Non-pigmented ciliary epithelial cell (primary cell): ENCODE results near the gene KLHL5.
"Not testable (repeated sequence)": the region's sequence is repeated elsewhere in the genome, so short reads cannot be mapped to it uniquely, and the experiment has no call there.

Experiments used
- DNase-seq: peaks from one replicate; pipeline ENCODE4 v3.0.0-alpha.2; 2010; ENCODE audit warnings: low read depth

The KLHL5 gene

DNA sequence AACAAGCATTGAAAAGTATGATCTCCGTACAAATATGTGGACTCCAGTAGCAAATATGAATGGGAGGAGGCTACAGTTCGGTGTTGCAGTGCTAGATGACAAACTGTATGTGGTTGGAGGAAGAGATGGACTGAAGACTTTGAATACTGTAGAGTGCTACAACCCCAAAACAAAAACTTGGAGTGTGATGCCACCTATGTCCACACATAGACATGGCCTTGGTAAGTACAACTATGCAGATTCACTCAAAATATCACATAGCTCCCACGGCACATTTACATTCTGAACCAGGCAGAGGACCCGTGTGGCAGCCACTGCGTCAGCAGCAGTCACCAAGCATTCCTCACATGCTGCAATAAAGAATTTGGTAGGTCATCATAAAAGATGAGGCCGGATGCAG lies 41.3 kb downstream of the KLHL5 start:
- DNase-seq, result no peak

DNA sequence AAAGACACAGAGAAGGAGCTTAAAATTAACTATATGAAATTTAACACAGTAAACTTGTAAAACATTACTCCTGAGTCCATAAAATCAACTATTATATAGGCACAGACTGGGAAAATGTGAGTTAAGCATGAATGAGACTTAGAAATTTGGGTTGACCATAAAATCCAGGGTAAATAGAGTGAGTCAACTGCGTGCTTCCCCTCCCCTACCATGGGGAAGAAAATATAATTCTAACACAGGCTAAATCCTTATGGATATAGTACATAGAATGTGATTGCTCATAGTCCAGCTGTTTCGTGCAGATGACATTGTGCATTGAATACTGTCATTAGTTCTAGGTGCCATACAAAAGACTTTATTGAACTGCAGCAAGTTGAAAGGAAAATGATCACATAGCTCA lies 42.2 kb downstream of the KLHL5 start:
- no peak for DNase-seq

DNA sequence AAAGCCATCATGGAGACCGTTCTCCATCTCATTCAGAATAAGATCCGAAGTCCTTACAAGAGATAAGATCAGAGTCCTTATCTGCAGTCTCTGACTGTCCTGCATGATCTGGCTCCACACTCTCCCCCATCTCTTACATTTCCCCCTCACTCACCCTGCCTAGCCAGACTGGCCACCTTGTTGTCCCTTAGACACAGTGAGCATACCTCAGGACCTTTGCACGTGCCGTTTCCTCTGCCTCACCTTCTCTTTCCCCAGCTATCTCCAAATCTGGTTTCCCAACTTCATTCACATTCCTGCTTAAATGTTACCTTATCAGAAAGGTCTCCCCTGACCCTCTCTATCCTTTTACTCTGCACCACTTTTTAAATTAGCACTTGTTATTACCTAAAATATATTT lies 44.0 kb downstream of the KLHL5 start:
- no peak for DNase-seq

DNA sequence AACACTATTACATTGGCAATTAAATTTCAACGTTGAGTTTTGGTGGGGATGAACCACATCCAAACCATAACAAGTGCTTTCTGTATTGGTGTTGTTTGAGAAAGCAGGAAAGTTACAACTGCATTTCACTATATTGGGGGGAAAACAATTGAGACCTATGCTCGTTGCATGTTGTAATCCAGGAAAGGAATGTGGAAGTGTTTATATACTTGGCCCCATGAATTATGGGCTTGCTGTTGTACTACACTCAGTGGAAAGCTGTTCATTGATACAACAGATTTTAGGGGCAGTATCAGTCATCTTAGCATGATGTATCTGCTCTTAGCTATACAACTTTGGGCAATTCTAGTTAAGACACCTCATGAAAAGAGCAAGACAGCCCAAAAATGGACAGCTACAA lies 52.4 kb downstream of the KLHL5 start:
- DNase-seq, result no peak

DNA sequence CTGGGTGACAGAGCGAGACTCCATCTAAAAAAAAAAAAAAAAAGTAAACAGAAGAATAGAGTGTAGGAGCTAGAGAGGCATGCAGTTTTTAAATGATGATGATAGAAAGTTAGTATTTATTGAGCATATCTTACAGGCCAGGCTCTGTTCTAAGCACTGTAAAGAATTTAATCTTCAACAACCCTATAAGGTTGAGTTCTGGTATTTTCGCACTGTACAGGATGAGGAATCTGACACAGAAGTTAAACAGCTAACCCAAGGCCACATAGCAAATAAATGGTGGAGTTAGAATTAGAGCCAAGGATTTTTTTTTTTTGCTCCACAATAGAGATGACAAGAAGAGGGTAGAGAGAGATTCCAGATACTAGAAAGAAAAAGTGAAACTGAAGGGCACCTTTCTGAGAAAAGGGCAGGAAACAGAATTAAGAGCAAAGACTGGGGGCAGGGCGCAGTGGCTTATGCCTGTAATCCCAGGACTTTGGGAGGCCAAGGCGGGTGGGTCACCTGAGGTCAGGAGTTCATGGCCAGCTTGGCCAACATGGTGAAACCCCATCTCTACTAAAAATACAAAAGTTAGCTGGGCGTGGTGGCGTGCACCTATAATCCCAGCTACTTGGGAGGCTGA lies 56.1 kb downstream of the KLHL5 start:
- DNase-seq, result no peak

DNA sequence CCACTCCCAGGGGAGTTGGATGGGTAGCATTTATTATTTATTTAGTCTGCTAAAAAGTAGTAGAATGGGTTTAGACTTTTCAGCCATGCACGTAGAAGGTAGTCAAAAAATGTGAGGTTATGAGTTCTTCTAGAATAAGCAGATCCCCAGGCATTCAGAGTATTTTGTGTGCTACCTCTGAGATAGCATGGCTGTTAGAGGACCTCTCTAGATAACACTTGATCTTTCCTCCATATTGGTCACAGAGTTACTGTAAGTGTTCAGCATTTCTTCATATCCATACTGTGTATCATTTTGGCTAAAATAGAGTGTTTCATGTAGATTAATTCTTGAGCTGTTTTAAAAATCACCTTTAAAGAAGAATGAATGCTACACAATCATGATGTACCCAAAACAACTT lies 58.4 kb downstream of the KLHL5 start:
- no peak for DNase-seq

DNA sequence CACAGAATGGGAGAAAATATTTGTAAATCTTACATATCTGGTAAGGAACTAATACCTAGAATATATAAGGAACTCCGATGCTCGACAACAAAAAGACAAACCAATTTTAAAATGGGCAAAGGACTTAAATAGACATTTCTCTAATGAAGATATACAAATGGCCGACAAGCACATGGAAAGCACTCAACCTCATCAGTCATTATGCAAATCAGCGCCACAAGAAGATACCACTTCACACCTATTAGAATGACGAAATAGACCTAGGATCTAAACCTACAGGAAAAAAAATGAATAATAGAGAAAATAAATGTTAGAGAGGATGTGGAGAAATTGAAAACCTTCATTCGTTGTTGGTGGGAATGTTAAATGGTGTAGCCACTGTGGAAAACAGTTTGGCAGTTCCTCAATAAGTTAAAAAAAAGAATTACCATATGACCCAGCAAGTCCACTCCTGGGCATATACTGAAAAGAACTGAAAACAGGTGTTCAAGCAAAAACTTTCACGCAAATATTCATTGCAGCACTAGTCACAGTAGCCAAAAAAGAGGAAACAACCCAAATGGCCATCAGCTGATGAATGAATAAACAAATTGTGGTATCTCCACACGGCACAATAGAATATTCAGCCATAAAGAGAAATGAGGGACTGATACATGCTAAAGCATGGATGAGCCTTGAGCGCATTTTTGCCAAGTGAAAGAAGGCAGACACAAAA lies 63.0 kb downstream of the KLHL5 start:
- no peak for DNase-seq

DNA sequence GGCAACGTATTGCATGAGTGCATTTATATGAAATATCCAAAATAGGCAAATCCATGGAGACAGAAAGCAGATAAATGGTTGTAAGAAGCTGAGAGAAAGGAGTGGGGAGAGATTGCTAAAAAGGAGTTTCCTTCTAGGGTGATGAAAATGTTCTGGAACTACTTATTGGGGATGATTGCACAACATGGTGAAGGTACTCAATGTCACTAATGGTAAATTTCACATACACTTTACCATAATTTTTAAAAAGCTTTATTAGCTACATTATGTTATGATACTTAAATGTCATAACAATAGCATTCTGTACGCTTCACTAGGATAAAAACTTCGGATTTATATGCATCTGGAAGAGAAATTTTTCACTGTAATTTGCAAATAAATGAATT lies 63.6 kb downstream of the KLHL5 start:
- no peak for DNase-seq

DNA sequence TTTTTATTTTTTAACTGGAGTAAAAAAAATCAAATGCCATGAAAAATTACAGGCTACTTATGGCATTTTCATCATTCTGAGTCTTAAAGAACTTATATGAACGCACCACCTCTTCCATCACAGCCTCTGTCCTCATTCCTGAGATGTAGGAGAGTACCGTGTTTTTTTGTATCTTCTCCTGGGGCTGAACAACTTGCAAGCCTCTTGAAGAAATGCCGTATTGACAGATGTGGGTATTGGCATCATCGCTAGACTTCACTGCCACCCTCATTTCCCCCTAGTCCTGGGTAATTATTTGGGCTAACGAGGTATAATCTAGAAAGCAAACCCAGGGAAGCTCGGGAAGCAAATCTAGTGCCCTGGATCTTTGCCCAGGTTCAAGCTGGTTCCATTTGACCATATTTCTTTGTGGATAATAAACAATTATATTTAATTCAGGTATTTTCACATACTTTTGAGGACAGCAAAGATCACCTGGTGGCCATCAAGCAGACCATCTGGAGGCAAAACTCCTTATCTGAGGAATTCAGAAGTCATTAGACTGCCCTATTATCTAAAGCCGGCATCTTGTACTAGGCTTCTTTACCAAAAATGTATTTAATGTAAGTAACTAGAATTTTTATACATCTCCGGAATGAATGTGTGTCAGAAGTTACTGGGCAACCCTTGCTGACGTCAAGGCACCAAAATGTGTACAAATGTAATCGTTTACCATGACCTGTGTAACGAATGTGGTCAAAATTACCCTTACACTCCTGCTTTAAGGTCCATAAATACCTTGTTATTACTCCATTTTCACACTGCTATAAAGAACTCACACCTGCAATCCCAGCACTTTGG lies 64.4 kb downstream of the KLHL5 start:
- DNase-seq, result no peak

DNA sequence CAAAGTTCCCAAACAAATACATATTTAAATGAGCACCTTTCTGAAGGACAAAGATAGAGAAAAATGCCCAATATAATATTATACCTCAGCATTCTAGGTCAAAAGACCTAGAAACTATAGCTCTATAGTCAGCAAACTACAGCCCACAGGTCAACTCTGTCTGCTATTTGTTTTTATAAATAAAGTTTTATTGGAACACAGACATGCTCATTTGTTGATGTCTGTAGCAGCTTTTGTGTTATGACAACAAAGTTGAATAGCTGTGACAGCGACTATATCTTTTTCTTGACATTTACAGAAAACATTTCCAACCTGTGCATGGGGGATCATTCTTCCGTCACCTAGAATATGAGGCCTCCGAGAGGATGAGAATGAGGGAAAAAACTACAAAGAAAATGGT lies 71.6 kb downstream of the KLHL5 start:
- DNase-seq, result no peak

DNA sequence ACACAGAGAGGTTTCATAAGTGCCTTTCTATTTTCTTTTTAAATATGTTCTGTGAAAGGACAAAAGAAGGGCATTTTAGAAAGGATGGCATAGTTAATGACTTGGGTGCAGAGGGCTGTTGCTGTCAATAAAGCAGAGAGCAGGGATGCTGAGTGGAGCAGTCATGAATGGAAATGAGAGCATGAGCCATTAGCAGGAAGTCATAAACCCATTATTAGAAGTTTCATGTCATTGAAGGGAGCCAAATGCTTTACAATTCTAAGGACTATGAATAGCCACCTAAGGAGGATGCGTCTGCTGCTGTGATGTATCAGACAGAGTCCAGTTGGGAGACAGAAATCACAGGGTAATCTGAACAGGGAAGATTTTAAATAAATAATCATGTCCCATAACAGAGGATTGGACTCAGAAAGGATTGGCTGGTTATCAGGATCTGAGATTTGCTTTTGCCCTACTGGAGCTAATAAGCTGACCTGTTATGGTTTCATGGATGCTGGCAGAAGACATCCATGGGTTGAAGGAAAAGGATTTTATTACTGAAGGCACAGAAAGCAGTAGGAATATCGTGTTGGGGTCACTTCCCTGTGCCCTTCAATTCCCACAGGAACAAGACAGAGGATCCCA lies 72.8 kb downstream of the KLHL5 start:
- no peak for DNase-seq

DNA sequence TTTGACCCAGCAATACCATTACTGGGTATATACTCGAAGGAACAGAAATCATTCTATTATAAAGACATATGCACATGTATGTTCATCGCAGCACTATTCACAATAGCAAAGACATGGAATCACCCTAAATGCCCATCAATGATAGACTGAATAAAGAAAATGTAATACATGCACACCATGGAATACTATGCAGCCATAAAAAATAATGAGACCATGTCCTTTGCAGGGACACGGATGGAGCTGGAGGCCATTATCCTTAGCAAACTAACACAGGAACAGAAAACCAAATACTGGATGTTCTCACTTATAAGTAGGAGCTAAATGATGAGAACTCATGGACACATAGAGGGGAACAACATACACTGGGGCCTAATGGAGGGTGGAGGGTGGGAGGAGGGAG lies 76.2 kb downstream of the KLHL5 start:
- not testable (repeated sequence) for DNase-seq

DNA sequence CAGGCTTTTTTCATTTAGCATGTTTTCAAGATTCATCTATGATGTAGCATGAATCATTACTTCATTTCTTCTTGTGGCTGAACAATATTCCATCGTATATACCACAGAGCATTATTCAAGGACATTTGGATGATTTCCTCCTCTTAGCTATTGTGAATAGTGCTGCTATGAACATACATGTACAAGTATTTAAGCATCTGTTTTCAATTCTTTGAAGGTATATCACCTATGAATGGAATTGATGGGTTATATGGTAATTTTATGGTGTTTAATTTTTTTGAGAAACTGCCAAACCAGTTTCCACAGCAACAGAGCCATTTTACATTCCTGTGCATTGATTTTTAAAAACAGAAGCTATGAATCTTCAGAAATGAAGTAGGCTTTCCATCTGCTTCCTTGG lies 84.2 kb downstream of the KLHL5 start:
- DNase-seq, result no peak

DNA sequence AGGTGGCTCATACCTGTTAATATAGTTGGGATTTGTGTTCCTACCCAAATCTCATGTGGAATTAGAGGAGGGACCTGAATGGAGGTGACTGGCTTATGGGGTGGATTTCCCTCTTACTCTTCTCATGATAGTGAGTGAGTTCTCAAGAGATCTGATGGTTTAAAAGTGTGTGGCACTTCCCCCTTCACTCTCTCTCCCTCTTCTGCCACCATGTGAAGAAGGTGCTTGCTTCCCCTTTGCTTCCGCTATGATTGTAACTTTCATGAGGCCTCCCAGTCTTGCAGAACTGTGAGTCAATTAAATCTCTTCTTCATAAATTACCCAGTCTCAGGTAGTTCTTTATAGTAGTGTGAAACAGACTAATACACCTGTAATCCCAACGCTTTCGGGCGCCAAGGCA lies 92.0 kb downstream of the KLHL5 start:
- DNase-seq, result no peak

DNA sequence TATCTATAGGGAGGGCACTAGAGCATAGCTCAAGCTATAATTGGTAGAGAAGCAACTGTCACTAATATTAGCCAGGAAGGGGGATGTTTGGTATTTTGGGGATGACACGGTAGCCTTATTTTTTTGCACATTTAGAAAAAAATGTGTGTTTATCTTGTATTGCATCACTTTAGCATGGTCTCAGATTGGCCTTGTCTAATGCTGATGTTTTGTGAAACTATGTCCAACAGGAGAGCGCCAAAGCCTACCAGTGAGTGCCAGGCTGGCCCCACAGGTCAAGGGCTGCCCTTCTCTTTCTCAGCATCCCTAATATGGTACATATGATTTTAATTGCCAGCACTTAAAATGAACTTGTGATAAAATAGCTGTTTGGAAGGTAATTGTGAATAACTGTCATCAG lies 95.5 kb downstream of the KLHL5 start:
- no peak for DNase-seq

DNA sequence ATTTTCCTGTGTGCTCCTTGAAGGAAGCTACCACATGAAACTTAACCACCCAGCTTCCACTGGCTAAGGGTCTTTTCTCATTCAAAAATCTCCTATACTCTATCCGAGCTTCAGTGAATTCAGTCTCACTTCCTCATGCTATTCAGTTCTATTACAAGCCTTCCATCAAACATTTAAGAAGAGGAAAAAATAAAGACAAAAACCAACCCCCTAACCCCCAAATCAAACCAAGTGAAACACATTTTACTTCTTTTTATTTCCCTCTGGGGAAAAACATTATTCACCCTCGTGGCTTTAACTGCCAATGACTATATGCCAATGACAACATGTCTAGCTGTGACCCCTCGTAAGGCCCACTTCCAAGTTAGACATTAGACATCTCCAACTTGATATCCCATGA lies 104.1 kb downstream of the KLHL5 start:
- no peak for DNase-seq

DNA sequence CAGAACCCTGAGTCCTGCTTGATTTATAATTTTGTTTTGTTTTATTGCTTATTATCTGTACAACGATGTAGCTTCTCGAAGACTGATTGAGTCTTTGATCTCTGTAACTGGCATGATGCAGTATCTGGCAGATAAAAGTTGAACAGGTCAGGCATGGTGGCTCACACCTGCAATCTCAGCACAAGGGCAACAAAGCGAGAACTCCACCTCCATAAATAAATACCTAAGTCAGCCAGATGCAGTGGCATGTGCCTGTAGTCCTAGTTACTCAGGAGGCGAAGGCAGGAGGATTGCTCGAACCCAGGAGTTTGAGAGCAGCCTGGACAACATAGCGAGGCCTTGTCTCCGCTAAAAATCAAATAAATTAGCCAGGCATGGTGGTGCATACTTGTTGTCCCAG lies 104.6 kb downstream of the KLHL5 start:
- DNase-seq, result no peak

DNA sequence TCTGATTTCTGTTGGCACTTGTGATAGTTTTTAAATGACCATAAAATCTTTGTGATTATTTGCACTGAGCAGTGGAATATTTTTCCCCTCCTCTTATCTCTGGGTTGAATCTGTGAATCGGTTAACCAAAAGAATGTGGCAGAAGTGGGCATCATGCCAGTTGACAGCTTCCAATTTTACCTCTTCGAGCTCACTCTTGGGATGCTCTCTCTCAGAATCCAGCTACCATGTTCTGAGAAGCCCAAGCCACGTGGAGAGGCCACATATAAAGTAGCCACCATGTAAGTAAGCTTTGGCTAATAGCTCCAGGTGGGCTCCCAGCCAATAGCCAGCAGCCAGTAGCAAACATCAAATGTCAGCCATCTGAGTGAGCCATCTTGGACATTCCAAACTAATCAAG lies 107.4 kb downstream of the KLHL5 start:
- DNase-seq, result no peak

DNA sequence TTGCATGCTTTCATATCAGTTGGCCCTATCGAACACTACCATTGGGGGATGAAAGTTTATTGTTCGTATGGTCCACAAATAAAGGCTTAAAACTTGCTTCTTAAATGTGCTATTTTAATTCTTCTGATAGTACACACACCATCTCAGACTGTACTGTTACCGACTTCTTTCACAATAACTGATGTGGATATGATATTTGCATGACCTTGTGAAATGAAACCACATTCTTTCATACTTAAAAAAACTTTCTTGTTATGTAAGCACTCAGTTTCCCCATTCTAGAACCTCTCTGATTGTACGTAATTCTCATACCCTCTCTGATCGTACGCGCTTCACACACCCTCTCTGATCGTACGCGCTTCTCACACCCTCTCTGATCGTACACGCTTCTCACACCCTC lies 108.3 kb downstream of the KLHL5 start:
- DNase-seq, result no peak
